Kidney epithelial cell (primary cell): Measurements from ENCODE around the gene TEX14. TPM values are rescaled to one million over a fixed set of nuclear protein-coding genes. Genes with fewer than 3 reads are reported as not detected.

Experiments
- DNase-seq: peaks from one replicate; pipeline ENCODE4 v3.0.0-alpha.2; 2010; ENCODE audit warnings: low read depth
- H3K27me3 ChIP-seq: 2 replicates; pipeline ENCODE4 v1.6.0; 2011; ENCODE audit warnings: low read length; ENCODE audit not compliant: control insufficient read depth, insufficient read depth
- H3K36me3 ChIP-seq: 2 replicates; pipeline ENCODE4 v1.5.1; 2011; ENCODE audit warnings: low read length; ENCODE audit not compliant: control insufficient read depth, insufficient read depth
- H3K4me3 ChIP-seq: 2 replicates; pipeline ENCODE4 v1.5.1; 2011; ENCODE audit warnings: low read depth, mild to moderate bottlenecking, control low read depth, low read length
- CTCF ChIP-seq: IDR thresholded peaks from 2 replicates; pipeline ENCODE4 v1.5.1; 2011; ENCODE audit warnings: mild to moderate bottlenecking, moderate library complexity, low read length, control low read depth, inconsistent platforms; ENCODE audit not compliant: insufficient read depth, poor library complexity, severe bottlenecking
- total RNA-seq: library from RNA; depleted of rRNA; stranded (reverse); fragments of >200 nt; gene quantifications from 2 replicates; pipeline ENCODE4 v1.2.3, GENCODE V29; 2015

Gene TEX14
- total RNA-seq, 1 donor from 2014 or later, result 0.04 TPM

- H3K27me3 ChIP-seq, result no peaks in the 10 kb centered on the region
- H3K4me3 ChIP-seq, result peak overlapping the region; percentile 76
- H3K36me3 ChIP-seq, result peaks cover 4% of the 10 kb centered on the region
- no peak for TF ChIP-seq CTCF
- DNase-seq, result no peak
Measured at GRCh38 chr17:58513267-58513964, 178.4 kb downstream of the TEX14 start.

GRCh38 chr17:58510075-58510474, 181.8 kb downstream of the TEX14 start:
- DNase-seq, result no peak
- TF ChIP-seq CTCF, result no peak
- H3K36me3 ChIP-seq, result peaks cover 6% of the 10 kb centered on the region
- H3K27me3 ChIP-seq, result no peaks in the 10 kb centered on the region
- H3K4me3 ChIP-seq, result no peak overlapping the region

GRCh38 chr17:58508341-58509067, 183.3 kb downstream of the TEX14 start:
- TF ChIP-seq CTCF, result no peak
- Histone ChIP-seq H3K36me3 (peaks cover 6% of the 10 kb centered on the region), H3K4me3 (no peak overlapping the region), H3K27me3 (no peaks in the 10 kb centered on the region)
- no peak for DNase-seq

- Histone ChIP-seq H3K27me3 (no peaks in the 10 kb centered on the region), H3K4me3 (no peak overlapping the region), H3K36me3 (peaks cover 6% of the 10 kb centered on the region)
- DNase-seq, result no peak
- TF ChIP-seq CTCF, result no peak
Measured at GRCh38 chr17:58507123-58507634, 184.7 kb downstream of the TEX14 start.

Other genes starting within 250 kb of the TEX14 start
- 0.21 and 0.42 TPM in 2 replicates for gene HSF5, start 203.6 kb downstream of the TEX14 start, total RNA-seq
- 46.3 and 51.2 TPM in 2 replicates for gene MTMR4, start 177.4 kb downstream of the TEX14 start, total RNA-seq
- 26.9 and 34.0 TPM in 2 replicates for gene RAD51C, start 557 bp upstream of the TEX14 start, total RNA-seq
- gene PPM1E, start 63.8 kb upstream of the TEX14 start, total RNA-seq, result 2.4 and 2.7 TPM in 2 replicates